A673 (cell line): ENCODE measurements around the gene STMP1. TPM values are rescaled to one million over a fixed set of nuclear protein-coding genes. Genes with fewer than 3 reads are reported as not detected.

ENCODE experiments used
- BruUV-seq: library from RNA; stranded (reverse); fragments of 400-500 nt; replicated peaks from 2 replicates; lab custom pipeline; 2021; lab: Mats Ljungman, UMichigan
- CTCF ChIA-PET: fragments of 300-600 bp; sonication (Branson Sonifier 250); formaldehyde crosslinking; loops from one replicate; lab custom pipeline; 2022; ENCODE audit warnings: antibody characterized with exemption; lab: Charles Lee
- POLR2A ChIA-PET: fragments of 300-600 bp; sonication (Branson Sonifier 250); formaldehyde crosslinking; loops from one replicate; lab custom pipeline; 2022; ENCODE audit warnings: antibody characterized with exemption; ENCODE audit not compliant: low non-redundant PET; lab: Charles Lee
- DNase-seq: peaks from one replicate; pipeline ENCODE4 v3.0.0-alpha.2; 2015; ENCODE audit warnings: low spot score
- H3K27ac ChIP-seq: fragments of 200-600 bp; sonication (generic); 2 replicates; pipeline ENCODE4 v1.5.1; 2016; ENCODE audit warnings: mixed run types, low read depth, mild to moderate bottlenecking, mixed read lengths, antibody characterized with exemption, low read length; ENCODE audit not compliant: poor library complexity, severe bottlenecking
- H3K27me3 ChIP-seq: fragments of 200-600 bp; sonication (generic); replicated peaks from 2 replicates; pipeline ENCODE4 v1.6.1; 2017; ENCODE audit warnings: mixed run types, low read depth, mild to moderate bottlenecking, mixed read lengths, antibody characterized with exemption, low read length; ENCODE audit not compliant: insufficient read depth, poor library complexity
- H3K36me3 ChIP-seq: fragments of 200-600 bp; sonication (generic); 2 replicates; pipeline ENCODE4 v1.6.1; 2016; ENCODE audit warnings: mixed run types, mild to moderate bottlenecking, mixed read lengths, antibody characterized with exemption, low read length; ENCODE audit not compliant: insufficient read depth, poor library complexity, severe bottlenecking
- H3K4me1 ChIP-seq: fragments of 200-600 bp; sonication (generic); 2 replicates; pipeline ENCODE4 v1.6.1; 2017; ENCODE audit warnings: mixed run types, mild to moderate bottlenecking, mixed read lengths, antibody characterized with exemption, low read length; ENCODE audit not compliant: insufficient read depth, poor library complexity, severe bottlenecking
- H3K4me3 ChIP-seq: fragments of 200-600 bp; sonication (generic); 2 replicates; pipeline ENCODE4 v1.5.1; 2016; ENCODE audit warnings: low read depth, mixed run types, mild to moderate bottlenecking, mixed read lengths, low read length; ENCODE audit not compliant: poor library complexity, severe bottlenecking
- H3K9me3 ChIP-seq: fragments of 200-600 bp; sonication (generic); 2 replicates; pipeline ENCODE4 v1.6.1; 2016; ENCODE audit warnings: mixed run types, low read depth, mild to moderate bottlenecking, mixed read lengths, antibody characterized with exemption, low read length; ENCODE audit not compliant: poor library complexity, severe bottlenecking
- EZH2 ChIP-seq: fragments of 200-600 bp; sonication (generic); IDR thresholded peaks from 2 replicates; pipeline ENCODE4 v1.6.1; 2017; ENCODE audit warnings: borderline replicate concordance, low read depth, mild to moderate bottlenecking, mixed read lengths, antibody characterized with exemption, low read length; ENCODE audit not compliant: poor library complexity, severe bottlenecking
- intact Hi-C: fragments of 100-400 bp; cut with micrococcal nuclease; formaldehyde crosslinking; loops from one replicate; pipeline ENCODE4 v1.10.0; 2022; ENCODE audit not compliant: unreplicated experiment
- total RNA-seq: library from RNA; stranded (reverse); gene quantifications from 2 replicates; pipeline ENCODE4 v1.2.3, GENCODE V29; 2021
- TF ChIP-seq, protein P1 (sequence below): fragments of 300-800, 200-600 bp; sonication (generic); conservative IDR thresholded peaks from 2 replicates; pipeline ENCODE4 v1.5.1; 2017; ENCODE audit warnings: low read depth, mild to moderate bottlenecking, antibody characterized with exemption, low read length, moderate library complexity, mixed read lengths

STMP1 gene
- total RNA-seq, 1 experiment from 2014 or later: 33.4 TPM

DNA sequence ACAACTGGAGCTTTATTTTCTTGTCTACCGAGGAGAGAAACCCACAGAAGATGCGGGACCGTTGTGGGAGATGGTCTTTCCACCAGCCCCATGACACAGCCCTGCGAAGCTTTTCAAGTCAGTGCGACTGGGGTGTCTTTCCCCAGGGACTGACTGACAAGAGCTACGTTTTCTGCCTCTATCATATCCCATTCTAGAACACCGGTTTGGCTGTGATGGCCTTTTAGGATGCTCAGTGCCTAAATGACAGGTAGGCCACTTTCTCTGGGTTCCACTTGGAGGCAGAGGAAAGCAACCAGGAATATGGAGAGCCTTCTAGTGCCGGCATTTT is 48.8 kb downstream of the STMP1 start:
- H3K36me3 ChIP-seq: no peaks in the 10 kb centered on the region
- CTCF ChIA-PET: no interaction called here
- intact Hi-C loops: no loop called here
- DNase-seq: no peak
- no peaks in the 10 kb centered on the region for H3K4me1 ChIP-seq
- TF ChIP-seq, protein P1, sequence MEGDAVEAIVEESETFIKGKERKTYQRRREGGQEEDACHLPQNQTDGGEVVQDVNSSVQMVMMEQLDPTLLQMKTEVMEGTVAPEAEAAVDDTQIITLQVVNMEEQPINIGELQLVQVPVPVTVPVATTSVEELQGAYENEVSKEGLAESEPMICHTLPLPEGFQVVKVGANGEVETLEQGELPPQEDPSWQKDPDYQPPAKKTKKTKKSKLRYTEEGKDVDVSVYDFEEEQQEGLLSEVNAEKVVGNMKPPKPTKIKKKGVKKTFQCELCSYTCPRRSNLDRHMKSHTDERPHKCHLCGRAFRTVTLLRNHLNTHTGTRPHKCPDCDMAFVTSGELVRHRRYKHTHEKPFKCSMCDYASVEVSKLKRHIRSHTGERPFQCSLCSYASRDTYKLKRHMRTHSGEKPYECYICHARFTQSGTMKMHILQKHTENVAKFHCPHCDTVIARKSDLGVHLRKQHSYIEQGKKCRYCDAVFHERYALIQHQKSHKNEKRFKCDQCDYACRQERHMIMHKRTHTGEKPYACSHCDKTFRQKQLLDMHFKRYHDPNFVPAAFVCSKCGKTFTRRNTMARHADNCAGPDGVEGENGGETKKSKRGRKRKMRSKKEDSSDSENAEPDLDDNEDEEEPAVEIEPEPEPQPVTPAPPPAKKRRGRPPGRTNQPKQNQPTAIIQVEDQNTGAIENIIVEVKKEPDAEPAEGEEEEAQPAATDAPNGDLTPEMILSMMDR: no peak
- TF ChIP-seq EZH2: no peak
- BruUV-seq: no TSS peak
- H3K27me3 ChIP-seq: peaks cover 62% of the 10 kb centered on the region
- POLR2A ChIA-PET: no interaction called here
- H3K27ac ChIP-seq: no peak overlapping the region
- no peak overlapping the region for H3K4me3 ChIP-seq
- H3K9me3 ChIP-seq: no peaks in the 10 kb centered on the region

DNA sequence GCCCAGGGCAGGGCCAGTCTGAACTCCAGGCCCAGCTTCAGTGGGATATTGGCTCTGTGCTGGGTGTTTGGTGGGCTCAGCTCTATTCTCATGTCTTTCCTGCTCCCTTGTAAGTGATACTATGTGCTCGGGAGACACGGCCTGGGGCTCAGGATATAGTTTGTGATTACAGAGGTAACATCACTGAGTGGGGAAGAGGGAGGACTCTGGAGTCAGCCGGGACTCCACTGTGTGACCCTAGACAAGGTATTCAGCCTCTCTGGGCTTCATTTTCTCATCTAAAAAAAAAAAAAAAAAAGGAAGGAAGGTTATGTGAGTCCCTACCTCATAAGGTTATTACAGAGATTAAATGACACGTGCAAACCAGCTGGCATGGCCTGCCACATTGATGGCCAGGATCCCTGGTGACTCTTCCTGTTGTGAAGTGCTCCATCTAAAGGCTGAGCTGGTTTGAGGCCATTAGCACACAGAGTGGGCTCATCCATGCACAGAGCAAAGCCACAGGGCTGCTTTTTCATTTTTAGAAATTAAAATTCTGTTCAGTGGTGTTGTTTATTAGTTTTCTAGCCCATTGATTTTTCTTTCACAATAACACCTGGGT is 50.0 kb downstream of the STMP1 start:
- DNase-seq: peak; percentile 28
- H3K4me1 ChIP-seq: peaks cover 8% of the 10 kb centered on the region
- no peaks in the 10 kb centered on the region for H3K9me3 ChIP-seq
- no TSS peak for BruUV-seq
- ChIA-PET POLR2A (no interaction called here), CTCF (interaction anchor here (0.7 to 1.5 kb wide), 4 partner anchors 39 to 1809 kb away, joined by 3 to 11 read pairs (median 4); no protein-coding TSS in a partner anchor)
- peaks cover 64% of the 10 kb centered on the region for H3K27me3 ChIP-seq
- TF ChIP-seq, protein P1: 0 out of 2 replicates have a peak, but pooled peaks have one; percentile 29
- no peak for TF ChIP-seq EZH2
- H3K4me3 ChIP-seq: no peak overlapping the region
- no peaks in the 10 kb centered on the region for H3K36me3 ChIP-seq
- intact Hi-C loops: no loop called here
- H3K27ac ChIP-seq: no peak overlapping the region

DNA sequence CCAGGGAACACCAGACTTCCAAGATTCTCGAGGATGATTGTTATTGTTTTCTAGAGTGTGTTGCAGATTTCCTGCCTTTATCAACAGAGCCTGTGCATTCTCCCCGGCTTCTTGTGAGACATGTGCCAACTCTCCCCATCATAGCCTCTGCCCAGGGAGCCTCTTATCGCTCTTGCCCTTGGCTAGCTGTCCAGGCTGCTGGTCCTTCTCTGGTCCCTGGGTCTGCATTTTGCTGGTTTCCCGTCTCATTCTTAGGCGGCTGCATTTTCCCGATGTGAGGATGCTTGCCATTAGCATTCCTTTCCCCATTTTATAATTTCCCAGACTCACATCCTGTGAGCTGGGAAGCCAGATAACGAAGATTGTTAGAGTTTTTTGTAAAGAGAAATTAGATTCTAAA is 50.5 kb downstream of the STMP1 start:
- intact Hi-C loops: no loop called here
- ChIA-PET POLR2A (no interaction called here), CTCF (interaction anchor here (0.7 to 1.5 kb wide), 2 partner anchors 40 to 1808 kb away, joined by 4 to 11 read pairs; no protein-coding TSS in a partner anchor)
- Histone ChIP-seq H3K36me3 (no peaks in the 10 kb centered on the region), H3K27ac (no peak overlapping the region), H3K4me1 (peaks cover 10% of the 10 kb centered on the region), H3K4me3 (no peak overlapping the region), H3K9me3 (no peaks in the 10 kb centered on the region), H3K27me3 (peaks cover 69% of the 10 kb centered on the region)
- BruUV-seq: no TSS peak
- no peak for DNase-seq
- TF ChIP-seq, protein P1: no peak
- TF ChIP-seq EZH2: no peak
